Measurements from ENCODE around the gene LRRC8E. TPM values are rescaled to one million over a fixed set of nuclear protein-coding genes. Genes with fewer than 3 reads are reported as not detected.

The LRRC8E gene
- total and polyA plus RNA-seq, 8 donors, result 2.6 to 6.1 (median 4.7) TPM

- no peak for TF ChIP-seq CTCF (IDR thresholded peaks at IDR 0.05)
- intact Hi-C loops (cut with DNase I), result no loop called here
- DNase-seq (no peak), ATAC-seq (no peak), FAIRE-seq (no peak)
- H3K4me1 ChIP-seq, result no peaks in the 10 kb centered on the region
- no peaks in the 10 kb centered on the region for H3K27me3 ChIP-seq
- no peaks in the 10 kb centered on the region for H3K36me3 ChIP-seq
- no peak overlapping the region for H3K27ac ChIP-seq
- H3K9me3 ChIP-seq, result no peaks in the 10 kb centered on the region
- WGBS, 2 donors, result 87 to 89% methylated on average over 14 of the region's 14 CpGs
- no peak overlapping the region for H3K4me3 ChIP-seq
Observed at GRCh38 chr19:7860714-7861618, 27.3 kb upstream of the LRRC8E start.

- H3K27ac ChIP-seq, result no peak overlapping the region
- H3K27me3 ChIP-seq, result no peaks in the 10 kb centered on the region
- no peak for TF ChIP-seq CTCF (IDR thresholded peaks at IDR 0.05)
- FAIRE-seq, result no peak
- no peaks in the 10 kb centered on the region for H3K9me3 ChIP-seq
- WGBS, 2 donors, result 65 to 75% methylated on average over 54 to 63 of the region's 63 CpGs
- no peaks in the 10 kb centered on the region for H3K4me1 ChIP-seq
- H3K36me3 ChIP-seq, result no peaks in the 10 kb centered on the region
- ATAC-seq, result peak in 1 of 4 donors; percentile 19
- DNase-seq, result peak in 1 of 6 donors; percentile 72
- intact Hi-C loops (cut with DNase I), result no loop called here
- H3K4me3 ChIP-seq, result peak overlapping the region in 1 of 4 donors; percentile 23
Observed at GRCh38 chr19:7861619-7862412, 26.5 kb upstream of the LRRC8E start.

GRCh38 chr19:7862413-7862951 lies 25.8 kb upstream of the LRRC8E start:
- Histone ChIP-seq H3K4me3 (peak overlapping the region in 1 of 4 donors; percentile 23), H3K27ac (no peak overlapping the region), H3K9me3 (no peaks in the 10 kb centered on the region), H3K27me3 (no peaks in the 10 kb centered on the region), H3K4me1 (no peaks in the 10 kb centered on the region), H3K36me3 (no peaks in the 10 kb centered on the region)
- DNase-seq (peak in 5 of 6 donors; percentile 39 to 81 (median 63)), ATAC-seq (peak; percentile 9 to 85 (median 35)), FAIRE-seq (no peak)
- no peak for TF ChIP-seq CTCF (IDR thresholded peaks at IDR 0.05)
- 36 to 49% methylated on average over 10 to 67 of the region's 67 CpGs for WGBS, 2 donors
- intact Hi-C loops (cut with DNase I), result no loop called here

- no peak for TF ChIP-seq CTCF (IDR thresholded peaks at IDR 0.05)
- H3K4me3 ChIP-seq, result no peak overlapping the region
- no peaks in the 10 kb centered on the region for H3K36me3 ChIP-seq
- 89 to 91% methylated on average over 83 of the region's 83 CpGs for WGBS, 2 donors
- no peak overlapping the region for H3K27ac ChIP-seq
- no peaks in the 10 kb centered on the region for H3K27me3 ChIP-seq
- no peaks in the 10 kb centered on the region for H3K4me1 ChIP-seq
- intact Hi-C loops (cut with DNase I), result no loop called here
- H3K9me3 ChIP-seq, result no peaks in the 10 kb centered on the region
- DNase-seq (no peak), ATAC-seq (no peak), FAIRE-seq (no peak)
Observed at GRCh38 chr19:7863157-7863970, 24.9 kb upstream of the LRRC8E start.

Measured in pancreas (tissue), 10 donors.